Body of pancreas (tissue), 4 donors: Measurements from ENCODE around the gene OR2H2.

Experiments
- POLR2A ChIP-seq, 3 donors: fragments of 450-650 bp; IDR thresholded peaks; one replicate each; pipeline ENCODE4 v1.6.1; 2016; ENCODE audit warnings: antibody characterized with exemption in 3 of 3, mild to moderate bottlenecking in 2 of 3
- TF ChIP-seq, protein P1 (sequence below), 7 experiments: fragments of 450-650 bp in 4 of 7; fragments of 200-600 bp in 3 of 7; sonication (generic) in 3 of 7; IDR thresholded peaks; one replicate each; pipeline ENCODE4 v1.5.1; 2016 to 2019; ENCODE audit warnings: antibody characterized with exemption in 7 of 7

DNA sequence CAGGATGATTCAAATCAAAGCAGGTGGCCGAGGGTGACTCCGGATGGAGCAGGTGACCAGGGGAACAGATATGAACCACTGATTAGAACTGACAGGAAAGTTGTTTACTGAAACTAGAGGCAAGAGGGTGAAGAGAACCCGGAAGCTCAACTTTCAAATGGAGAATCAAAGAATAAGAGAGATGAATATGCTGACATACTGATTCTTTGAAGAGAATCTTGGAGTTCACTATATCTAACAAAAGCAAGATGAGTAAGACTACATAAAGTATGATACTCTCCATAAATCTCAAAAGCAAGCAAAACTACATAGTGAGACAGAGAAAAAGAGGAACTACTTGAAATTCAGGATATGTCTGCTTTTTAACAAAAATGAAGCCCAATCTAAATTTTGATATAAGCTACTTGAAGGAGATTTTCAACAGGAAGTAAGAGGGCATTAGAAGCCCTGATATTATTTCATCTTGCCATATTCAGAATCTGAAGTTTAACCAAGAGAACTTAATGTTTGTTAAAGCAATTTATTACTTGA, 21.4 kb upstream of the OR2H2 start:
- no peak for TF ChIP-seq POLR2A (IDR thresholded peaks at IDR 0.05)
- TF ChIP-seq, protein P1, sequence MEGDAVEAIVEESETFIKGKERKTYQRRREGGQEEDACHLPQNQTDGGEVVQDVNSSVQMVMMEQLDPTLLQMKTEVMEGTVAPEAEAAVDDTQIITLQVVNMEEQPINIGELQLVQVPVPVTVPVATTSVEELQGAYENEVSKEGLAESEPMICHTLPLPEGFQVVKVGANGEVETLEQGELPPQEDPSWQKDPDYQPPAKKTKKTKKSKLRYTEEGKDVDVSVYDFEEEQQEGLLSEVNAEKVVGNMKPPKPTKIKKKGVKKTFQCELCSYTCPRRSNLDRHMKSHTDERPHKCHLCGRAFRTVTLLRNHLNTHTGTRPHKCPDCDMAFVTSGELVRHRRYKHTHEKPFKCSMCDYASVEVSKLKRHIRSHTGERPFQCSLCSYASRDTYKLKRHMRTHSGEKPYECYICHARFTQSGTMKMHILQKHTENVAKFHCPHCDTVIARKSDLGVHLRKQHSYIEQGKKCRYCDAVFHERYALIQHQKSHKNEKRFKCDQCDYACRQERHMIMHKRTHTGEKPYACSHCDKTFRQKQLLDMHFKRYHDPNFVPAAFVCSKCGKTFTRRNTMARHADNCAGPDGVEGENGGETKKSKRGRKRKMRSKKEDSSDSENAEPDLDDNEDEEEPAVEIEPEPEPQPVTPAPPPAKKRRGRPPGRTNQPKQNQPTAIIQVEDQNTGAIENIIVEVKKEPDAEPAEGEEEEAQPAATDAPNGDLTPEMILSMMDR (IDR thresholded peaks at IDR 0.05) = no peak
